ENCODE measurements around the gene ATP8A2.

Gene ATP8A2

GRCh38 chr13:26015271-26016125, 643.7 kb downstream of the ATP8A2 start:
- in situ Hi-C loops (cut with MboI; ENCODE audit: low sequenced_read_pairs, unreplicated experiment), result no loop called here
- no peak for DNase-seq (ENCODE audit: low spot score)
- no peak for TF ChIP-seq CTCF (IDR thresholded peaks at IDR 0.05; ENCODE audit: borderline replicate concordance, control extremely low read depth, extremely low read depth, insufficient read depth, missing control alignments)

GRCh38 chr13:26016189-26016588, 644.4 kb downstream of the ATP8A2 start:
- in situ Hi-C loops (cut with MboI; ENCODE audit: low sequenced_read_pairs, unreplicated experiment), result no loop called here
- no peak for DNase-seq (ENCODE audit: low spot score)
- TF ChIP-seq CTCF (IDR thresholded peaks at IDR 0.05; ENCODE audit: borderline replicate concordance, control extremely low read depth, extremely low read depth, insufficient read depth, missing control alignments), result no peak

- no peak for TF ChIP-seq CTCF (IDR thresholded peaks at IDR 0.05; ENCODE audit: borderline replicate concordance, control extremely low read depth, extremely low read depth, insufficient read depth, missing control alignments)
- no peak for DNase-seq (ENCODE audit: low spot score)
- in situ Hi-C loops (cut with MboI; ENCODE audit: low sequenced_read_pairs, unreplicated experiment), result no loop called here
Observed at GRCh38 chr13:26017196-26017921, 645.6 kb downstream of the ATP8A2 start.

- in situ Hi-C loops (cut with MboI; ENCODE audit: low sequenced_read_pairs, unreplicated experiment), result no loop called here
Observed at GRCh38 chr13:26017932-26018665, 646.3 kb downstream of the ATP8A2 start.

GRCh38 chr13:26019251-26019650, 647.5 kb downstream of the ATP8A2 start:
- in situ Hi-C loops (cut with MboI; ENCODE audit: low sequenced_read_pairs, unreplicated experiment), result no loop called here

More at GRCh38 chr13:26017932-26018665, 646.3 kb downstream of the ATP8A2 start:
- TF ChIP-seq CTCF (IDR thresholded peaks at IDR 0.05; ENCODE audit: borderline replicate concordance, control extremely low read depth, extremely low read depth, insufficient read depth, missing control alignments), result no peak
- no peak for DNase-seq (ENCODE audit: low spot score)

More at GRCh38 chr13:26019251-26019650, 647.5 kb downstream of the ATP8A2 start:
- TF ChIP-seq CTCF (IDR thresholded peaks at IDR 0.05; ENCODE audit: borderline replicate concordance, control extremely low read depth, extremely low read depth, insufficient read depth, missing control alignments), result no peak
- DNase-seq (ENCODE audit: low spot score), result no peak
